GM21526 (cell line): ENCODE results near the gene METTL2A.
"Not testable (repeated sequence)": the region's sequence is repeated elsewhere in the genome, so short reads cannot be mapped to it uniquely, and the experiment has no call there.

Source experiments
- ATAC-seq: cut with Tn5 transposase; IDR thresholded peaks from one replicate; pipeline ENCODE4 v1.9.1; 2021; ENCODE audit warnings: moderate library complexity; ENCODE audit not compliant: unreplicated experiment, low FRiP score

Gene METTL2A

GRCh38 chr17:62423647-62424461 lies at the start of gene METTL2A:
METTL2A (plus strand) TSS chr17:62423897; CDS start chr17:62423903, 6 bp downstream.
- peak; percentile 92 for ATAC-seq

GRCh38 chr17:62380253-62380652 lies 43.4 kb upstream of the METTL2A start, which contains the start of gene EFCAB3:
EFCAB3 (plus strand) TSS chr17:62380553; CDS start chr17:62382980, 2,427 bp downstream.
- no peak for ATAC-seq

GRCh38 chr17:62381561-62381960 lies 42.1 kb upstream of the METTL2A start:
- ATAC-seq: no peak

GRCh38 chr17:62388856-62389255 lies 34.8 kb upstream of the METTL2A start:
- ATAC-seq: no peak

GRCh38 chr17:62392908-62393307 lies 30.8 kb upstream of the METTL2A start:
- no peak for ATAC-seq

- no peak for ATAC-seq
These were observed 24.8 kb upstream of the METTL2A start for GRCh38 chr17:62398891-62399290.

- no peak for ATAC-seq
These were observed 18.2 kb upstream of the METTL2A start for GRCh38 chr17:62405451-62405850.

- not testable (repeated sequence) for ATAC-seq
These were observed 10.6 kb upstream of the METTL2A start for GRCh38 chr17:62413090-62413489.

- ATAC-seq: not testable (repeated sequence)
These were observed 2.5 kb downstream of the METTL2A start for GRCh38 chr17:62426214-62426613.

- not testable (repeated sequence) for ATAC-seq
These were observed 11.6 kb downstream of the METTL2A start for GRCh38 chr17:62435251-62435650.

- not testable (repeated sequence) for ATAC-seq
These were observed 17.5 kb downstream of the METTL2A start for GRCh38 chr17:62441181-62441580.

- no peak for ATAC-seq
These were observed 20.4 kb downstream of the METTL2A start for GRCh38 chr17:62444063-62444462.

- ATAC-seq: not testable (repeated sequence)
These were observed 22.1 kb downstream of the METTL2A start for GRCh38 chr17:62445791-62446190.

- not testable (repeated sequence) for ATAC-seq
These were observed 28.5 kb downstream of the METTL2A start for GRCh38 chr17:62452195-62452594.

- not testable (repeated sequence) for ATAC-seq
These were observed 29.3 kb downstream of the METTL2A start for GRCh38 chr17:62453041-62453440.

- ATAC-seq: peak; percentile 17
These were observed 30.0 kb downstream of the METTL2A start for GRCh38 chr17:62453656-62454055.

- ATAC-seq: peak; percentile 56
These were observed 30.4 kb downstream of the METTL2A start for GRCh38 chr17:62454111-62454510.

- ATAC-seq: no peak
These were observed 32.3 kb downstream of the METTL2A start for GRCh38 chr17:62456016-62456415.

- ATAC-seq: not testable (repeated sequence)
These were observed 34.8 kb downstream of the METTL2A start for GRCh38 chr17:62458483-62458882.

- not testable (repeated sequence) for ATAC-seq
These were observed 40.7 kb downstream of the METTL2A start for GRCh38 chr17:62464422-62464821.

GRCh38 chr17:62465271-62465670 lies 41.6 kb downstream of the METTL2A start:
- not testable (repeated sequence) for ATAC-seq
